Skin epidermis (tissue), 12 donors: ENCODE data around the gene ESR1.
A peak's percentile ranks its signal among the peaks of the same experiment; 100 is the strongest.

Source experiments
- H3K27ac ChIP-seq, 21 experiments: fragments of 200-600 bp; sonication (generic) in 11 of 21; one replicate each; pipeline ENCODE4 v1.5.0; 2020; ENCODE audit warnings: mild to moderate bottlenecking in 3 of 21, inconsistent platforms in 2 of 21, moderate library complexity in 2 of 21
- H3K4me3 ChIP-seq, 7 experiments: fragments of 200-600 bp; sonication (generic) in 2 of 7; one replicate each; pipeline ENCODE4 v1.5.0; 2020; ENCODE audit warnings: inconsistent platforms in 2 of 7, mild to moderate bottlenecking in 2 of 7, moderate library complexity in 1 of 7

The ESR1 gene

GRCh38 chr6:152148412-152148811 is 340.9 kb downstream of the ESR1 start:
- no peak overlapping the region for H3K4me3 ChIP-seq
- H3K27ac ChIP-seq: no peak overlapping the region

- H3K27ac ChIP-seq: peak overlapping the region in 1 of 21 experiments; percentile 4
- H3K4me3 ChIP-seq: no peak overlapping the region
These were observed 342.7 kb downstream of the ESR1 start for GRCh38 chr6:152150196-152150595.

DNA sequence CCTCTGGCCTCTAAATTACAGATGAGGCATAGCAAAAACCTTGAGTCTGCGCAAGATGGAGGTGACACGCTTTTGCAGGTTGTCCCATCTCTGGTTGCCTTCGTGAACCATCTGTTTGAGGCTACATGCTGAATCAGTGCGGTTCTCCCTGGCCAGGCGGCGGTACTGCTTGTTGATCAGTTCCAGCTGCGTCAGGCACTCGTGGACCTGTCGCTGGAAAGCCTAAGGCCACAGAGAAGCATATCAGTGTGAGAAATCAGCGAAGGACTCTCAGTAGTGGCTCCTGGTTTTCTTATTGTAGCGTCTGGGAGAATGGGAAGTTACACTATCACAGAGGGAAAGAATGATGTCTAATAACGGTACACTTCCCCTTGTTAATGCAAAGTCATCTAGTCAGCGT is 344.4 kb downstream of the ESR1 start:
- Histone ChIP-seq H3K27ac (no peak overlapping the region), H3K4me3 (no peak overlapping the region)

- H3K27ac ChIP-seq: no peak overlapping the region
These were observed 347.3 kb downstream of the ESR1 start for GRCh38 chr6:152154559-152155356.

GRCh38 chr6:152155792-152156191 is 348.3 kb downstream of the ESR1 start:
- Histone ChIP-seq H3K27ac (no peak overlapping the region), H3K4me3 (no peak overlapping the region)

More at GRCh38 chr6:152154559-152155356, 347.3 kb downstream of the ESR1 start:
- H3K4me3 ChIP-seq: no peak overlapping the region

DNA sequence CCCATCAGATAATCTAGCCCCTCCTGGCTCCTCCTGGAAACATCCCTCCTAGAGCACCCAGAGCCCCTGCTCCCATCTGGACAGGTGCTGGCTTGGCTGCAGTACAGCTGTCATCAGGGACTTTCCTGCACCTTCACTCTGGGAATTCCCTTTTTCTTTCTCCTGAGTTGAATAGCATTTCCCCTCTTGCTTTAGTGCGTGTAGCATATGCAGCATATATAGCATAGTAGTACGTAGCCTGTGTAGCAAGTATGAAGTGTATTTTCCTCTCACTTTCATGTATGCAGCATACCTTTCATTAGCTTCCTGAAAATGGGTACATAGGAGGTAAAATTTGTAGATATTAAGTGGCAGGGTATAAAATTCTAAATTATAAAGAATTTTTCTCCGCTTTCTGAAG is 352.9 kb downstream of the ESR1 start:
- no peak overlapping the region for H3K27ac ChIP-seq
- no peak overlapping the region for H3K4me3 ChIP-seq

- Histone ChIP-seq H3K27ac (no peak overlapping the region), H3K4me3 (no peak overlapping the region)
These were observed 354.0 kb downstream of the ESR1 start for GRCh38 chr6:152161501-152161900.

DNA sequence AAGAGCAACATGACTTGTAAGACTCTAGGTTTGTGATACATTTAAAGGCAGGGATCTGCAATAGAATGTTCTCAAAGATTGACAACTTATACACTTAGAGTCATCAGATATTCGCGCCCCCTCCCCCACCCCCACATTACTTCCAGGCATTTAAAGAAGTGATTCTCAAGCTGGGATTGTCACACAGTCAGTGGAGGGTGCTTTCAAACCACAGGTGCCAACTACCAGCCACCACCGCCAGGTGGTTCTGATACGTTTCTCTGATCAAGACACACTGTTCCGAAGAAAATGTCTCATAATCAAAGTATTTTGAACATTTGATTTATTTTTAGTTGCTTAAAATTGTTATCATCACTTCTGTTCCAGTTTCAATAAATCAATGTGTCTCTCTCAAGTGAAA is 357.5 kb downstream of the ESR1 start:
- Histone ChIP-seq H3K27ac (no peak overlapping the region), H3K4me3 (no peak overlapping the region)

- H3K27ac ChIP-seq: no peak overlapping the region
- no peak overlapping the region for H3K4me3 ChIP-seq
These were observed 359.0 kb downstream of the ESR1 start for GRCh38 chr6:152166497-152166896.

- Histone ChIP-seq H3K4me3 (no peak overlapping the region), H3K27ac (no peak overlapping the region)
These were observed 359.4 kb downstream of the ESR1 start for GRCh38 chr6:152166897-152167296.

- Histone ChIP-seq H3K4me3 (no peak overlapping the region), H3K27ac (peak overlapping the region in 2 of 21 experiments; percentile 31 to 50)
These were observed 360.4 kb downstream of the ESR1 start for GRCh38 chr6:152167641-152168603.

DNA sequence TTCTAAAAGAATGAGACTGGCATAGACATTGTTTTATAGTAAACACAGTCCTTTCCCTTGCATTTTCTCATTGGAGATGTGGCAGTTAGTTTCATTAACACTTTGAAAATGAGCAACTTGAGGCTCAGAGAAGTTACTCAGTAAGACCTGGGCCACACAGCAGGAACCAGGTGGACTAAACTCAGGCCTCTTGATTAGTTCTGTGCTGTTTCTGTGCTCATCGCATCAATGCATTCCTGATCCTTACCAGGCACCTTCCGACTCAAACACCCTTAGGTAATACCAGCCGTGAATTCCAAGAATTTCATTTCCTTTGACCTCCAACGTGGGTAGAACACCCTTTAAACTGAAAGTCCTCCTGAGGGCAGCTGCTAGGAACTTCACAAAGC is 362.8 kb downstream of the ESR1 start:
- peak overlapping the region in 7 of 21 experiments; percentile 6 to 84 (median 56) for H3K27ac ChIP-seq
- no peak overlapping the region for H3K4me3 ChIP-seq

- H3K27ac ChIP-seq: peak overlapping the region in 13 of 21 experiments; percentile 8 to 84 (median 56)
These were observed 363.5 kb downstream of the ESR1 start for GRCh38 chr6:152170702-152171667.

DNA sequence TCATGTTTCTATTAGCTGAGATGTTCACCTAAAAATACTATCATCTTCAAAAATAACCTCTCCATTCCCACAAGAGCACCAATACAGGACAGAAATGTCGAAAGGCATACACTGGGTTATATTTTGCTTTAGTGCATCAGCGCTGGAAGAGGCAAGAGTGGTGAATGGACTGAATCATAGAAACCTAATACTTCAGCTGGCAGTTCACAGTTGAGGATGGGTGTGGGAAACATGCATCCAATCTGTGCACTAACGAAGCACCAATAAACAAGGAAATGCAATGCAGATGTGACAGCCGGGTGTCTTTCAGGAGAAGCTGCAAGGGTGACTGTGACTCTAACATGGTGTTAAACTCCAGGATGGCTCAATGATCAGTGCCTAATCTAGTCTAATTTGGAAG is 365.8 kb downstream of the ESR1 start:
- Histone ChIP-seq H3K4me3 (no peak overlapping the region), H3K27ac (peak overlapping the region in 2 of 21 experiments; percentile 47 to 55)

More at GRCh38 chr6:152170702-152171667, 363.5 kb downstream of the ESR1 start:
- no peak overlapping the region for H3K4me3 ChIP-seq

GRCh38 chr6:152173957-152174356 is 366.5 kb downstream of the ESR1 start:
- Histone ChIP-seq H3K27ac (peak overlapping the region in 3 of 21 experiments; percentile 32 to 55 (median 47)), H3K4me3 (no peak overlapping the region)

GRCh38 chr6:152176268-152176667 is 368.8 kb downstream of the ESR1 start:
- H3K4me3 ChIP-seq: no peak overlapping the region
- peak overlapping the region in 1 of 21 experiments; percentile 7 for H3K27ac ChIP-seq
